ENCODE results near the gene STAB1. TPM values are rescaled to one million over a fixed set of nuclear protein-coding genes. Genes with fewer than 3 reads are reported as not detected.

The STAB1 gene
- total and polyA plus RNA-seq, 10 of the 15 experiments (the other 5 are each of a cell fraction or from before 2014, with no cell fraction given): 0.46 TPM; not detected in 9

- no peak for TF ChIP-seq CUX1 (IDR thresholded peaks at IDR 0.05; ENCODE audit: insufficient replicate concordance, low read depth, low read length)
- peak; percentile 33; the same call in 1 of the 2 replicates for TF ChIP-seq SMARCA5 (IDR thresholded peaks at IDR 0.05)
- TF ChIP-seq ZNF687 (IDR thresholded peaks at IDR 0.05): 0 out of 2 replicates have a peak, but pooled peaks have one; percentile 20
- no peak for TF ChIP-seq RAD51 (IDR thresholded peaks at IDR 0.05)
- TF ChIP-seq RCOR1 (conservative IDR thresholded peaks at IDR 0.05; ENCODE audit: low read depth, low read length): no peak
- TF ChIP-seq POLR2A (IDR thresholded peaks at IDR 0.05; ENCODE audit: low read depth, low read length): peak; percentile 66
- TF ChIP-seq ATF2 (IDR thresholded peaks at IDR 0.05; ENCODE audit: low read length): no peak
- TF ChIP-seq USF1 (IDR thresholded peaks at IDR 0.05; ENCODE audit: borderline replicate concordance, extremely low read length, insufficient read depth, low read depth, low read length): no peak
- TF ChIP-seq BACH1 (IDR thresholded peaks at IDR 0.05; ENCODE audit: borderline replicate concordance): peak; percentile 70
- no peak for TF ChIP-seq MAX (IDR thresholded peaks at IDR 0.05; ENCODE audit: low read depth, low read length)
- 0 out of 2 replicates have a peak, but pooled peaks have one; percentile 22 for TF ChIP-seq ZNF217 (IDR thresholded peaks at IDR 0.05)
These were observed 37.9 kb downstream of the STAB1 start (continued) for GRCh38 chr3:52532838-52533622.

All from GM12878 (cell line).